ENCODE measurements around the gene ARHGEF3.

GRCh38 chr3:56810577-56811545 is 9.1 kb upstream of the ARHGEF3 start:
- TF ChIP-seq CTCF (IDR thresholded peaks at IDR 0.05) = no peak
- TF ChIP-seq POLR2A (IDR thresholded peaks at IDR 0.05) = no peak

Measured in sigmoid colon (tissue), 3 donors.